BLaER1 (cell line): ENCODE measurements around the gene CIBAR2.

ENCODE experiments used
- H3K27ac ChIP-seq: shearing (Covaris generic); formaldehyde crosslinking; 2 replicates; pipeline ENCODE4 v1.8.1; 2022
- H3K27me3 ChIP-seq: shearing (Covaris generic); formaldehyde crosslinking; 2 replicates; pipeline ENCODE4 v1.8.1; 2022
- H3K36me3 ChIP-seq: shearing (Covaris generic); formaldehyde crosslinking; 2 replicates; pipeline ENCODE4 v1.8.1; 2022
- H3K4me1 ChIP-seq: shearing (Covaris generic); formaldehyde crosslinking; 2 replicates; pipeline ENCODE4 v1.8.1; 2022
- H3K4me2 ChIP-seq: shearing (Covaris generic); formaldehyde crosslinking; 2 replicates; pipeline ENCODE4 v1.8.1; 2022
- H3K4me3 ChIP-seq: shearing (Covaris generic); formaldehyde crosslinking; 2 replicates; pipeline ENCODE4 v1.8.1; 2022
- H3K9ac ChIP-seq: shearing (Covaris generic); formaldehyde crosslinking; 2 replicates; pipeline ENCODE4 v1.8.1; 2022
- H3K9me3 ChIP-seq: shearing (Covaris generic); formaldehyde crosslinking; 2 replicates; pipeline ENCODE4 v1.8.1; 2022
- H4K20me1 ChIP-seq: shearing (Covaris generic); formaldehyde crosslinking; 2 replicates; pipeline ENCODE4 v1.8.1; 2022
- Cebpa-rat ChIP-seq: shearing (Covaris generic); IDR thresholded peaks from 2 replicates; pipeline ENCODE4 v1.8.1; 2022

Gene CIBAR2

GRCh38 chr16:85066346-85066885, 45.9 kb downstream of the CIBAR2 start:
- Histone ChIP-seq H3K27me3 (peaks cover 75% of the 10 kb centered on the region), H3K27ac (no peak overlapping the region), H4K20me1 (peaks cover 43% of the 10 kb centered on the region), H3K4me3 (no peak overlapping the region), H3K4me2 (no peak overlapping the region), H3K4me1 (peaks cover 42% of the 10 kb centered on the region), H3K36me3 (no peaks in the 10 kb centered on the region), H3K9ac (no peak overlapping the region), H3K9me3 (no peaks in the 10 kb centered on the region)
- TF ChIP-seq Cebpa-rat: no peak

GRCh38 chr16:85065099-85065498, 47.2 kb downstream of the CIBAR2 start:
- no peak overlapping the region for H3K4me2 ChIP-seq

GRCh38 chr16:85064186-85064585, 48.1 kb downstream of the CIBAR2 start:
- no peaks in the 10 kb centered on the region for H3K9me3 ChIP-seq
- no peak for TF ChIP-seq Cebpa-rat
- peaks cover 40% of the 10 kb centered on the region for H3K4me1 ChIP-seq
- H3K27ac ChIP-seq: no peak overlapping the region
- H3K27me3 ChIP-seq: peaks cover 73% of the 10 kb centered on the region
- H4K20me1 ChIP-seq: peaks cover 55% of the 10 kb centered on the region
- no peak overlapping the region for H3K4me2 ChIP-seq
- H3K9ac ChIP-seq: no peak overlapping the region
- H3K4me3 ChIP-seq: no peak overlapping the region
- no peaks in the 10 kb centered on the region for H3K36me3 ChIP-seq

More at GRCh38 chr16:85065099-85065498, 47.2 kb downstream of the CIBAR2 start:
- Histone ChIP-seq H3K27ac (no peak overlapping the region), H3K9ac (no peak overlapping the region), H4K20me1 (peaks cover 51% of the 10 kb centered on the region), H3K4me1 (peaks cover 47% of the 10 kb centered on the region), H3K4me3 (no peak overlapping the region), H3K9me3 (no peaks in the 10 kb centered on the region), H3K27me3 (peaks cover 71% of the 10 kb centered on the region), H3K36me3 (no peaks in the 10 kb centered on the region)
- TF ChIP-seq Cebpa-rat: no peak

GRCh38 chr16:85062845-85063244, 49.4 kb downstream of the CIBAR2 start:
- H3K4me2 ChIP-seq: peak overlapping the region; percentile 71
- no peaks in the 10 kb centered on the region for H3K9me3 ChIP-seq
- H3K9ac ChIP-seq: no peak overlapping the region
- no peak overlapping the region for H3K4me3 ChIP-seq
- peaks cover 67% of the 10 kb centered on the region for H4K20me1 ChIP-seq
- no peak for TF ChIP-seq Cebpa-rat
- peaks cover 47% of the 10 kb centered on the region for H3K4me1 ChIP-seq
- peaks cover 72% of the 10 kb centered on the region for H3K27me3 ChIP-seq
- no peaks in the 10 kb centered on the region for H3K36me3 ChIP-seq
- no peak overlapping the region for H3K27ac ChIP-seq

GRCh38 chr16:85062323-85062722, 49.9 kb downstream of the CIBAR2 start:
- Histone ChIP-seq H3K4me3 (no peak overlapping the region), H3K4me1 (peaks cover 49% of the 10 kb centered on the region), H3K9me3 (no peaks in the 10 kb centered on the region), H3K4me2 (peak overlapping the region; percentile 71), H4K20me1 (peaks cover 69% of the 10 kb centered on the region), H3K9ac (no peak overlapping the region), H3K27me3 (peaks cover 69% of the 10 kb centered on the region), H3K27ac (no peak overlapping the region), H3K36me3 (no peaks in the 10 kb centered on the region)
- no peak for TF ChIP-seq Cebpa-rat

GRCh38 chr16:85061566-85061965, 50.7 kb downstream of the CIBAR2 start:
- Histone ChIP-seq H3K4me2 (peak overlapping the region; percentile 71), H4K20me1 (peaks cover 65% of the 10 kb centered on the region), H3K4me1 (peaks cover 49% of the 10 kb centered on the region), H3K9me3 (no peaks in the 10 kb centered on the region), H3K36me3 (no peaks in the 10 kb centered on the region), H3K27me3 (peaks cover 64% of the 10 kb centered on the region), H3K9ac (no peak overlapping the region), H3K4me3 (no peak overlapping the region), H3K27ac (no peak overlapping the region)
- TF ChIP-seq Cebpa-rat: no peak

- no peak overlapping the region for H3K9ac ChIP-seq
- no peak for TF ChIP-seq Cebpa-rat
- H4K20me1 ChIP-seq: peaks cover 66% of the 10 kb centered on the region
- H3K4me2 ChIP-seq: no peak overlapping the region
- H3K4me3 ChIP-seq: no peak overlapping the region
- H3K4me1 ChIP-seq: peaks cover 72% of the 10 kb centered on the region
- no peak overlapping the region for H3K27ac ChIP-seq
- H3K36me3 ChIP-seq: no peaks in the 10 kb centered on the region
- H3K27me3 ChIP-seq: peaks cover 54% of the 10 kb centered on the region
- no peaks in the 10 kb centered on the region for H3K9me3 ChIP-seq
Measured at GRCh38 chr16:85058909-85059308, 53.4 kb downstream of the CIBAR2 start.

- Histone ChIP-seq H4K20me1 (peaks cover 59% of the 10 kb centered on the region), H3K27ac (no peak overlapping the region), H3K9me3 (no peaks in the 10 kb centered on the region), H3K4me1 (peaks cover 64% of the 10 kb centered on the region), H3K4me2 (peak overlapping the region; percentile 88), H3K9ac (no peak overlapping the region), H3K4me3 (no peak overlapping the region), H3K36me3 (no peaks in the 10 kb centered on the region), H3K27me3 (peaks cover 44% of the 10 kb centered on the region)
- no peak for TF ChIP-seq Cebpa-rat
Measured at GRCh38 chr16:85057948-85058347, 54.3 kb downstream of the CIBAR2 start.

- no peak overlapping the region for H3K9ac ChIP-seq
- H3K27me3 ChIP-seq: peaks cover 39% of the 10 kb centered on the region
- peaks cover 58% of the 10 kb centered on the region for H3K4me1 ChIP-seq
- H4K20me1 ChIP-seq: peaks cover 53% of the 10 kb centered on the region
- H3K4me3 ChIP-seq: no peak overlapping the region
- no peak for TF ChIP-seq Cebpa-rat
- H3K9me3 ChIP-seq: no peaks in the 10 kb centered on the region
- peak overlapping the region; percentile 88 for H3K4me2 ChIP-seq
- no peak overlapping the region for H3K27ac ChIP-seq
- H3K36me3 ChIP-seq: no peaks in the 10 kb centered on the region
Measured at GRCh38 chr16:85057212-85057889, 54.9 kb downstream of the CIBAR2 start.

- H3K27me3 ChIP-seq: peaks cover 32% of the 10 kb centered on the region
Measured at GRCh38 chr16:85056211-85056748, 56.0 kb downstream of the CIBAR2 start.

More at GRCh38 chr16:85056211-85056748, 56.0 kb downstream of the CIBAR2 start:
- Histone ChIP-seq H3K4me1 (peaks cover 49% of the 10 kb centered on the region), H3K4me3 (peak overlapping the region; percentile 36; the same call in 1 of the 2 replicates), H3K36me3 (no peaks in the 10 kb centered on the region), H3K9me3 (no peaks in the 10 kb centered on the region), H3K27ac (no peak overlapping the region), H3K9ac (no peak overlapping the region), H3K4me2 (peak overlapping the region; percentile 88), H4K20me1 (peaks cover 44% of the 10 kb centered on the region)
- TF ChIP-seq Cebpa-rat: no peak
